ENCODE data around the gene LAMA3.

LAMA3 gene

DNA sequence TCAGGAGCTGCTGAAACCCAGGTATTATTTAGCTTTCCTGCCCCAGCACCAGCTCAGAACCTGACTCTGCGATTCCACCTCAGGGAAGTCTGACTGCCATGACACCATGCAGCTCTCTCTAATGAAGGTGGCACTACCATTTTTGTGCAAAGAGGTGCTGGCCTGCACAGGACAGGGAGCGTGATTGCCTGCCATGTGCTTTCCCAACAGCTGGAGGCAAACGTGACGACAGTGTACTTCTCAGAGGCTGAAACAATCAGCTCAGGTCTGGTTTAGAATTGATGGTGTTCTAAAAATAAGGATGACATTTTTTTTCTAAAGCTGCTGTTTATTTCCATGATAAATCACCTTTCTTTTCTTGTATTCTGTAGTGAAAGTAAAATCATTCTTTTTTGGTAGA lies 250.1 kb downstream of the LAMA3 start:
- no peak overlapping the region for H3K4me3 ChIP-seq (replicated peaks; ENCODE audit: low read depth, low read length)
- TF ChIP-seq, protein P1, sequence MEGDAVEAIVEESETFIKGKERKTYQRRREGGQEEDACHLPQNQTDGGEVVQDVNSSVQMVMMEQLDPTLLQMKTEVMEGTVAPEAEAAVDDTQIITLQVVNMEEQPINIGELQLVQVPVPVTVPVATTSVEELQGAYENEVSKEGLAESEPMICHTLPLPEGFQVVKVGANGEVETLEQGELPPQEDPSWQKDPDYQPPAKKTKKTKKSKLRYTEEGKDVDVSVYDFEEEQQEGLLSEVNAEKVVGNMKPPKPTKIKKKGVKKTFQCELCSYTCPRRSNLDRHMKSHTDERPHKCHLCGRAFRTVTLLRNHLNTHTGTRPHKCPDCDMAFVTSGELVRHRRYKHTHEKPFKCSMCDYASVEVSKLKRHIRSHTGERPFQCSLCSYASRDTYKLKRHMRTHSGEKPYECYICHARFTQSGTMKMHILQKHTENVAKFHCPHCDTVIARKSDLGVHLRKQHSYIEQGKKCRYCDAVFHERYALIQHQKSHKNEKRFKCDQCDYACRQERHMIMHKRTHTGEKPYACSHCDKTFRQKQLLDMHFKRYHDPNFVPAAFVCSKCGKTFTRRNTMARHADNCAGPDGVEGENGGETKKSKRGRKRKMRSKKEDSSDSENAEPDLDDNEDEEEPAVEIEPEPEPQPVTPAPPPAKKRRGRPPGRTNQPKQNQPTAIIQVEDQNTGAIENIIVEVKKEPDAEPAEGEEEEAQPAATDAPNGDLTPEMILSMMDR (IDR thresholded peaks at IDR 0.05; ENCODE audit: low read depth, low read length, missing control alignments): no peak
- DNase-seq (ENCODE audit: extremely low read depth, low read depth): no peak

DNA sequence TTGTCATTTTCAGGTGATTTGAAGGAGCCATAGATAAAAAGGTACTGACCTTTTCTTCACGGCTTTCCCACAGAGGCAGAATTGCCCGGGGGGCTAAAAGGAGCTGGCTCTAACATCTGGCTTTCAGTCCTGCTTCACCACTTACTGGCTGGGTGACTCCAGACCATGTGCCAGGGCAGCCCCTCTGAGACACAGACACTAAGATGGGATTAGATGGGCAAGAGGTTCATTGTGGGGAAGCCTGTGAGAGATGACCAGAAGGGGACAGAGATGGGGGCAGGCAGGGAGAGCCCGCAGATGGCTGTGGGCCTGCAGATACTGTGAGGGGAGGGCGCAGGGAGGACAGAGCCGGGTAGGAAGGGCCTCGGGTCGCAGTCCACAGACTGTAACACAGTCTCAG lies 250.6 kb downstream of the LAMA3 start:
- TF ChIP-seq, protein P1 (IDR thresholded peaks at IDR 0.05; ENCODE audit: low read depth, low read length, missing control alignments): no peak
- no peak for DNase-seq (ENCODE audit: extremely low read depth, low read depth)
- no peak overlapping the region for H3K4me3 ChIP-seq (replicated peaks; ENCODE audit: low read depth, low read length)

DNA sequence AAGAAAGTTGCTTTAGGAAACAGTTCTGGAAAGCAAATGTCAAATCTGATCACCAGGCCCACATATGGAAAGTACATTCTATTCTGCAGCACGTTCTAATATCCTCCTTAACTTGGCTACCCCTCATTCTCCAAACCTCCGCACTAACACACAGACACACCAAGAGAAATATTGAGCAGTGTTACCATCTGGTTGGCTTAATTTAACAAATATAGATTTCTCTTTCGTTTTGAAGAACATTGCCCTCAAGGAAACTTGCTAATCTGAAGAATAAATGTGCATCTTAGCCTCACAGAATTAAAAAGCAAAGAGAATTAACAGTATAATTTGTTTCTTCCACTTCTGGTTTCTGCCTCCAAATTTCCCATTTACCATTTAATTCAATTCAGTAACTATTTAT lies 252.5 kb downstream of the LAMA3 start:
- no peak for DNase-seq (ENCODE audit: extremely low read depth, low read depth)
- H3K4me3 ChIP-seq (replicated peaks; ENCODE audit: low read depth, low read length): no peak overlapping the region
- TF ChIP-seq, protein P1 (IDR thresholded peaks at IDR 0.05; ENCODE audit: low read depth, low read length, missing control alignments): no peak

DNA sequence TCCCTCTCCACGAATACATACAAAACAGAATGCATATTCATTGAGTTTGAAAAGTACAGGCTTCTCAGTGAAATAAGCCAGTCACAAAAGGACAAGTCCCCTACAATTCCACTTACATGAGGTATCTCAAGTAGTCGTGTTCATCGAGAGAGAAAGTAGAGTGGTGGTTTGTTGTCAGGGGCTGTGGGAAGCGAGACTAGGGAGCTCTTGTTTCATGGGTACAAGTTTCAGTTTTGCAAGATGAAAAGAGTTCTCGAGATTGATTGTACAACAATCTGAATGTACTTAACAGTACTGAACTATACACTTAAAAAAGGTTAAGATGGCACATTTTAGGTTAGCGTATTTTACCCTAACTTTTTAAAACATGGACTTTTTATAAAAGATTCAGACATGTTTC lies 253.9 kb downstream of the LAMA3 start:
- TF ChIP-seq, protein P1 (IDR thresholded peaks at IDR 0.05; ENCODE audit: low read depth, low read length, missing control alignments): no peak
- no peak for DNase-seq (ENCODE audit: extremely low read depth, low read depth)
- H3K4me3 ChIP-seq (replicated peaks; ENCODE audit: low read depth, low read length): no peak overlapping the region

DNA sequence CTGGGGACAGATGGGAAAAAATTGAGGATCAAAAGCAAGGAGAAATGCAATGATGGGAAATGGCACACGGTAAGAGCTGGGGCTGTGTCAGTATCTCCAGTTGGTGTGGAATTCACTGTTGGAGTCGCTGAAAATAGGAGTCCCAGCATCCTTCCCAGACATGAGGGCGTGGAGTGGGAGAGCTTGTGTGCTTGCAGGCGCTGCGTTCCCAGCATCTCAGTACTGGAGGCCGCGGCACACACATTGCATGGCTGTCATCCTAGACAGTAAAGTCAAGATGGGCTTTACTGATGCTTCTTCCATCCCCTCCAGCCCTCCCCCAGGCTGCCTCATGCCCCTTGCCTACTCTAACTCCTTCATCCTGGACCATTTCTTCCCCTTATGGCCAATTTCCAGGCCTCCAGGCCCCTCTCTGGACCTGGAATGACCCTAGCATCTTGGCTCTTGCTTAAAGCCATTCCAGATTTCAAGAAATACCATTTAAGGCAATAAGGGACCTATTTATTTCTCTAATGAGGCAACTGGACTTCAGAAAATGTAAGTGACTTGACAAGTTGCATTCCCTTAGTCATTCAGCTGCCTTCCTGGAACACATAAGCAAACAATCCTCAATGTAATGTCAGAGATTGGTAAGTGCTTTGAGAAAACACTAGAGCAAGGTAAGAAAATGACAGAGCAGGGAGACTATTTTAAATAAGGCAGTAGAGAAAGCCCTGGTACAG lies 254.8 kb downstream of the LAMA3 start:
- TF ChIP-seq, protein P1 (IDR thresholded peaks at IDR 0.05; ENCODE audit: low read depth, low read length, missing control alignments): no peak
- H3K4me3 ChIP-seq (replicated peaks; ENCODE audit: low read depth, low read length): no peak overlapping the region
- no peak for DNase-seq (ENCODE audit: extremely low read depth, low read depth)

DNA sequence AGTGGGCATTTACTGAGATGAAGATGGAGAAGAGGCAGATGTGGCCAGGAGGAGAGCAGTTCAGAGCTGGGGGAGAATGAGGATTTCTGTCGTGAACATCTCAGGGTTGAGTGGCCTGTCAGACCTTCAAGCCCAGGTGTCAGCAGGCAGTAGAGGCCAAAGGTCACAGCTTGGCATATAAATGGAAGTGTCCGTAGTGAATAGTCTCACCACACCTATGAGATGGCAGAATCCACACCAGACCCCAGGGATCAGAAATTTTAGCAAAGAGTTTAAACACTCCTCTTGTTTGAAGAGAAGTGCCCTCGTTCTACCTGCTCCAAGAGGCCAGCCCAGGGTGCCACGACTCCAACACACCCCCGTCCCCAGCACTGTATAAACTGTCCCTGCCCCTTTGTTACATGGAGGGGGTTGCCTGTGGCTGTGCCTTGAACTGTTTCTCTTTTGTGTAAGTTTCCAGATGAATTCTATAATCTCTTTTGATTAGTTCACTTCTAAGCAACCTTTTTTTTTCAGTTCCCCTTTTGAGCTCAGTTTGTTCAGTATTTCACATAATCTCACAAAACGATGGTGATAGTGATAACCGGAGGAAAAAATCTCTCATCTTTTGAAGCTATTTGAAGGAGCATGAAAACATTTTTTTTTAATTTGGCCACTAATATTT lies 256.3 kb downstream of the LAMA3 start:
- no peak for DNase-seq (ENCODE audit: extremely low read depth, low read depth)
- H3K4me3 ChIP-seq (replicated peaks; ENCODE audit: low read depth, low read length): no peak overlapping the region
- TF ChIP-seq, protein P1 (IDR thresholded peaks at IDR 0.05; ENCODE audit: low read depth, low read length, missing control alignments): no peak
